Ascending aorta (tissue), 2 donors: Measurements from ENCODE around the gene POU5F2. TPM values are rescaled to one million over a fixed set of nuclear protein-coding genes. Genes with fewer than 3 reads are reported as not detected.

Source experiments
- DNase-seq, 2 donors: peaks; one replicate each; pipeline ENCODE4 v3.0.0-alpha.2; 2019; ENCODE audit warnings: low spot score in 2 of 2
- H3K27ac ChIP-seq, 2 donors: fragments of 200-600 bp; sonication (generic); one replicate each; pipeline ENCODE4 v1.5.1; 2016 to 2017; ENCODE audit warnings: mild to moderate bottlenecking in 1 of 2
- H3K27me3 ChIP-seq: fragments of 200-600 bp; sonication (generic); one replicate; pipeline ENCODE4 v1.5.1; 2017
- H3K36me3 ChIP-seq, 2 donors: fragments of 200-600 bp; sonication (generic); one replicate each; pipeline ENCODE4 v1.5.1; 2016
- H3K4me1 ChIP-seq, 2 donors: fragments of 200-600 bp; sonication (generic); one replicate each; pipeline ENCODE4 v1.5.1; 2016 to 2017; ENCODE audit warnings: mild to moderate bottlenecking in 1 of 2
- H3K4me3 ChIP-seq, 2 donors: fragments of 200-600 bp; sonication (generic); one replicate each; pipeline ENCODE4 v1.5.1; 2016 to 2017; ENCODE audit warnings: mild to moderate bottlenecking in 1 of 2
- H3K9me3 ChIP-seq, 2 donors: fragments of 200-600 bp; sonication (generic); one replicate each; pipeline ENCODE4 v1.5.1; 2016
- intact Hi-C: fragments of 100-400 bp; cut with DNase I; formaldehyde crosslinking; loops from one replicate; pipeline ENCODE4 v1.15.1; 2023
- total RNA-seq: library from RNA; depleted of rRNA; stranded (reverse); fragments of >200 nt; gene quantifications from one replicate; pipeline ENCODE4 v1.1.0, GENCODE V29; 2016
- TF ChIP-seq, protein P1 (sequence below), 3 experiments: fragments of 200-600 bp in 2 of 3; fragments of 450-650 bp in 1 of 3; sonication (generic) in 2 of 3; IDR thresholded peaks; one replicate each; pipeline ENCODE4 v1.5.1; 2016 to 2019; ENCODE audit warnings: antibody characterized with exemption in 3 of 3, mild to moderate bottlenecking in 1 of 3, moderate library complexity in 1 of 3

Gene POU5F2
- total RNA-seq, 1 donor from 2014 or later = 1.5 TPM

DNA sequence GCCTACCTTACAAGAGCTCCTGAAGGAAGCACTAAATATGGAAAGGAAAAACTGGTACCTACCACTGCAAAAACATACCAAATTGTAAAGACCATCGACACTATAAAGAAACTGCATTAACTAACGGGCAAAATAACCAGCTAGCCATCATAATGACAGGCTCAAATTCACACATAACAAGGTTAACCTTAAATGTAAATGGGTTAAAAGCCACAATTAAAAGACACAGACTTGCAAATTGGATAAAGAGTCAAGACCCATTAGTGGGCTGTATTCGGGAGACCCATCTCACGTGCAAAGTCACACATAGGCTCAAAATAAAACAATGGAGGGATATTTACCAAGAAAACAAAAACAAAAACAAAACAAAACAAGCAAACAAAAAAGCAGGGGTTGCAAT lies 49.4 kb downstream of the POU5F2 start:
- TF ChIP-seq, protein P1, sequence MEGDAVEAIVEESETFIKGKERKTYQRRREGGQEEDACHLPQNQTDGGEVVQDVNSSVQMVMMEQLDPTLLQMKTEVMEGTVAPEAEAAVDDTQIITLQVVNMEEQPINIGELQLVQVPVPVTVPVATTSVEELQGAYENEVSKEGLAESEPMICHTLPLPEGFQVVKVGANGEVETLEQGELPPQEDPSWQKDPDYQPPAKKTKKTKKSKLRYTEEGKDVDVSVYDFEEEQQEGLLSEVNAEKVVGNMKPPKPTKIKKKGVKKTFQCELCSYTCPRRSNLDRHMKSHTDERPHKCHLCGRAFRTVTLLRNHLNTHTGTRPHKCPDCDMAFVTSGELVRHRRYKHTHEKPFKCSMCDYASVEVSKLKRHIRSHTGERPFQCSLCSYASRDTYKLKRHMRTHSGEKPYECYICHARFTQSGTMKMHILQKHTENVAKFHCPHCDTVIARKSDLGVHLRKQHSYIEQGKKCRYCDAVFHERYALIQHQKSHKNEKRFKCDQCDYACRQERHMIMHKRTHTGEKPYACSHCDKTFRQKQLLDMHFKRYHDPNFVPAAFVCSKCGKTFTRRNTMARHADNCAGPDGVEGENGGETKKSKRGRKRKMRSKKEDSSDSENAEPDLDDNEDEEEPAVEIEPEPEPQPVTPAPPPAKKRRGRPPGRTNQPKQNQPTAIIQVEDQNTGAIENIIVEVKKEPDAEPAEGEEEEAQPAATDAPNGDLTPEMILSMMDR (IDR thresholded peaks at IDR 0.05) = no peak

More for the DNA sequence above, 49.4 kb downstream of the POU5F2 start:
- Histone ChIP-seq H3K4me1 (no peaks in the 10 kb centered on the region), H3K9me3 (peaks cover 0 to 18% of the 10 kb centered on the region in 2 donors), H3K27ac (no peak overlapping the region), H3K4me3 (no peak overlapping the region), H3K27me3 (no peaks in the 10 kb centered on the region), H3K36me3 (peaks cover 0 to 3% of the 10 kb centered on the region in 2 donors)
- DNase-seq = no peak
- intact Hi-C loops = no loop called here

Other genes starting within 250 kb of the POU5F2 start
- gene NR2F1-AS1, start 160.4 kb downstream of the POU5F2 start, total RNA-seq = 0.85 TPM
- 8.0 TPM for gene NR2F1, start 158.4 kb downstream of the POU5F2 start, total RNA-seq